ENCODE measurements around the gene KPNA1. TPM values are rescaled to one million over a fixed set of nuclear protein-coding genes. Genes with fewer than 3 reads are reported as not detected.
"Not testable (repeated sequence)": the region's sequence is repeated elsewhere in the genome, so short reads cannot be mapped to it uniquely, and the experiment has no call there.

KPNA1 gene
- total RNA-seq, 4 donors from 2014 or later = 8.6 to 108 (median 30.2) TPM

DNA sequence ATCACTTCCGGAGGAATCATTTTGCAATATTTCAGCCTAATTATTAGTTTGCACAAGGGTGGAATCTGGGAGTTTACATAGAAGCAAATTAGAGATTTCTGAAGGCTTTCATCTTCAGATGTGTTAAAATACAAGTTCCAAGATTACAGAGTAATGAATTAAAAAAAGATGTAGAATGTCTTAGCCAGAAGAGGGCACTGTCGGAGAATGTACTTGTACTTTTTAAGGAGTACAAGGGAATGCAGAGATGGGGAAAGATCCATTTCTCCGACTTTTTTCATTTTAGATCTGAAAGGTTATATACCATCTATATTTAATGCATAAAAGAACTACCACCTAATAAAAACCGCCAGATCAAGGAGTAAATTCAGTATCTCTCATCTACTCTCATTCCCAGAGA is 55.7 kb downstream of the KPNA1 start:
- 64 to 71% methylated on average over 4 of the region's 4 CpGs for WGBS, 2 donors (ENCODE audit: low coverage in 1 of 2)
- intact Hi-C loops (cut with DNase I; ENCODE audit: low total_unique reads) (no loop called here), in situ Hi-C loops (cut with MboI; ENCODE audit: low pct_ligation_motif_present in 1 of 4, low pct_unique_long_range_greater_than_20kb in 1 of 4, low sequenced_read_pairs in 3 of 4) (no loop called here)
- no peak overlapping the region for H3K4me3 ChIP-seq
- TF ChIP-seq POLR2AphosphoS5 (IDR thresholded peaks at IDR 0.05) = no peak
- TF ChIP-seq POLR2A (IDR thresholded peaks at IDR 0.05) = no peak
- TF ChIP-seq, protein P1, sequence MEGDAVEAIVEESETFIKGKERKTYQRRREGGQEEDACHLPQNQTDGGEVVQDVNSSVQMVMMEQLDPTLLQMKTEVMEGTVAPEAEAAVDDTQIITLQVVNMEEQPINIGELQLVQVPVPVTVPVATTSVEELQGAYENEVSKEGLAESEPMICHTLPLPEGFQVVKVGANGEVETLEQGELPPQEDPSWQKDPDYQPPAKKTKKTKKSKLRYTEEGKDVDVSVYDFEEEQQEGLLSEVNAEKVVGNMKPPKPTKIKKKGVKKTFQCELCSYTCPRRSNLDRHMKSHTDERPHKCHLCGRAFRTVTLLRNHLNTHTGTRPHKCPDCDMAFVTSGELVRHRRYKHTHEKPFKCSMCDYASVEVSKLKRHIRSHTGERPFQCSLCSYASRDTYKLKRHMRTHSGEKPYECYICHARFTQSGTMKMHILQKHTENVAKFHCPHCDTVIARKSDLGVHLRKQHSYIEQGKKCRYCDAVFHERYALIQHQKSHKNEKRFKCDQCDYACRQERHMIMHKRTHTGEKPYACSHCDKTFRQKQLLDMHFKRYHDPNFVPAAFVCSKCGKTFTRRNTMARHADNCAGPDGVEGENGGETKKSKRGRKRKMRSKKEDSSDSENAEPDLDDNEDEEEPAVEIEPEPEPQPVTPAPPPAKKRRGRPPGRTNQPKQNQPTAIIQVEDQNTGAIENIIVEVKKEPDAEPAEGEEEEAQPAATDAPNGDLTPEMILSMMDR (IDR thresholded peaks at IDR 0.05) = peak in 3 of 5 experiments; percentile 26 to 40 (median 33)
- no peak for TF ChIP-seq EP300 (IDR thresholded peaks at IDR 0.05; ENCODE audit: low read depth)
- DNase-seq = no peak
- peaks cover 0 to 56% (median 4%) of the 10 kb centered on the region in 4 donors for H3K36me3 ChIP-seq
- H3K9me3 ChIP-seq = no peaks in the 10 kb centered on the region
- H3K4me1 ChIP-seq = no peaks in the 10 kb centered on the region
- H3K27ac ChIP-seq = no peak overlapping the region
- H3K27me3 ChIP-seq = no peaks in the 10 kb centered on the region

DNA sequence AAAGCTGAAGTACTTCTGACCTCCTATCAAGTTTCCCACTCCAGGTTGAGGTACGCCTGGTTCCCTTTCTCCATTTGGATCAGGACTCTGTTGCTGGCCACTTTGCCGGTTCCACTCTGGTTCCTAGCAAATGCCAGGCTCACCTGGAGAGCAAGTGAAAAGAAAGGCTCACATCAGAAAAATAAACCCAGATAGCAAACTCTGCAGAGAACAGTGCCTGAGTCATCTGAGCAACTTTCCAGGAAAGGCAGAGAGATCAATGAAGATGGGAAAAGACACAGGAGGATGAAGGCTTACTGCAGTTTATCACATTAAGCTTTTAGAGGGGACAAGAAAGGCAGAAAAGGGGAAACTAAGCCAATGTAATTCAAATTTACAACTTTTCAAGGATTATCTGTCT is 57.0 kb downstream of the KPNA1 start:
- Histone ChIP-seq H3K4me1 (no peaks in the 10 kb centered on the region), H3K36me3 (peaks cover 0 to 59% (median 5%) of the 10 kb centered on the region in 4 donors), H3K27ac (no peak overlapping the region), H3K27me3 (no peaks in the 10 kb centered on the region), H3K9me3 (no peaks in the 10 kb centered on the region), H3K4me3 (no peak overlapping the region)
- 96 to 100% methylated on average over 2 of the region's 2 CpGs for WGBS, 2 donors (ENCODE audit: low coverage in 1 of 2)
- no peak for TF ChIP-seq POLR2A (IDR thresholded peaks at IDR 0.05)
- no peak for TF ChIP-seq EP300 (IDR thresholded peaks at IDR 0.05; ENCODE audit: low read depth)
- TF ChIP-seq POLR2AphosphoS5 (IDR thresholded peaks at IDR 0.05) = no peak
- TF ChIP-seq, protein P1 (IDR thresholded peaks at IDR 0.05) = no peak
- no peak for DNase-seq
- in situ Hi-C loops (cut with MboI; ENCODE audit: low pct_ligation_motif_present in 1 of 4, low pct_unique_long_range_greater_than_20kb in 1 of 4, low sequenced_read_pairs in 3 of 4) = no loop called here
- intact Hi-C loops (cut with DNase I; ENCODE audit: low total_unique reads) = no loop called here

DNA sequence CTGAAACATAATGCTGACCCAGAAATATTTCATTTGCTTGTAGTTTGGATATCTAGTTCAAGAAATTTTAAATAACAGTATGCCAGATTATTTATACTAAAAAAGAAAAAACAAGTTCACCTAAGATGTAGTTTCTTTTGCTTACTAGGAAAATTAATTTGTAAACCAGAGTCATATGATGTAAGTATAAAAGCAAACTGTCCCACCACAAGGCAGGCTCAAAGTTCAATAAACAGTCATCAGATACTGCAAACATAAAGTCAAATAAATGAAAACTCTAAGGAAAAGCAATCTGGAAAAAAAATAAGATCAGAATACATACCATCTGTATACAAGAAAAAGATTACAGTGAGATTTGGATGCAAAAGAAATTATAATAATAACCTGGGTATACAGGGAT is 58.7 kb downstream of the KPNA1 start:
- H3K36me3 ChIP-seq = peaks cover 0 to 49% (median 5%) of the 10 kb centered on the region in 4 donors
- in situ Hi-C loops (cut with MboI; ENCODE audit: low pct_ligation_motif_present in 1 of 4, low pct_unique_long_range_greater_than_20kb in 1 of 4, low sequenced_read_pairs in 3 of 4) (no loop called here), intact Hi-C loops (cut with DNase I; ENCODE audit: low total_unique reads) (no loop called here)
- TF ChIP-seq, protein P1 (IDR thresholded peaks at IDR 0.05) = no peak
- TF ChIP-seq POLR2A (IDR thresholded peaks at IDR 0.05) (no peak), POLR2AphosphoS5 (IDR thresholded peaks at IDR 0.05) (no peak), EP300 (IDR thresholded peaks at IDR 0.05; ENCODE audit: low read depth) (no peak)
- no peaks in the 10 kb centered on the region for H3K27me3 ChIP-seq
- no peaks in the 10 kb centered on the region for H3K4me1 ChIP-seq
- no peaks in the 10 kb centered on the region for H3K9me3 ChIP-seq
- H3K27ac ChIP-seq = no peak overlapping the region
- no peak for DNase-seq
- no peak overlapping the region for H3K4me3 ChIP-seq

DNA sequence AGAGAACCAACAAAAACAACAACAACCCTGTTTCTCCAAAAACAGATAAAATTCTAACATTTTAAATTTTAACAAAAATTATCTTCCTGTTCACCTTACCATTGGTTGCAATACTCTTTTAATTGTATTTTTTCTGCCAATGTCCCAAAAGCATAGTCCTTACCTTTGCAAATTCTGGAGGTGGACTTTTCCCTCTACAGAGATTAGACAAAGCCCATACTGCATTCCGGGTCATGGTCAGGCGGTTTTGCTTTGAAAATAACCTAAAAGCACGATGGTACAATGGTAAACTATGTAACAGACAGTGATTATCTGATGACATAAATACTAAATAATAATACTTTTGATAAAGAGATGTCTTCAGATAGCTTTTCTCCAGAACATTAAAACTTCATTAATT is 63.4 kb downstream of the KPNA1 start:
- Histone ChIP-seq H3K4me3 (no peak overlapping the region), H3K36me3 (peaks cover 0 to 33% (median 12%) of the 10 kb centered on the region in 4 donors), H3K9me3 (no peaks in the 10 kb centered on the region), H3K4me1 (no peaks in the 10 kb centered on the region), H3K27ac (no peak overlapping the region), H3K27me3 (no peaks in the 10 kb centered on the region)
- in situ Hi-C loops (cut with MboI; ENCODE audit: low pct_ligation_motif_present in 1 of 4, low pct_unique_long_range_greater_than_20kb in 1 of 4, low sequenced_read_pairs in 3 of 4) (no loop called here), intact Hi-C loops (cut with DNase I; ENCODE audit: low total_unique reads) (no loop called here)
- no peak for TF ChIP-seq POLR2AphosphoS5 (IDR thresholded peaks at IDR 0.05)
- DNase-seq = no peak
- 87 to 95% methylated on average over 3 of the region's 3 CpGs for WGBS, 2 donors (ENCODE audit: low coverage in 1 of 2)

DNA sequence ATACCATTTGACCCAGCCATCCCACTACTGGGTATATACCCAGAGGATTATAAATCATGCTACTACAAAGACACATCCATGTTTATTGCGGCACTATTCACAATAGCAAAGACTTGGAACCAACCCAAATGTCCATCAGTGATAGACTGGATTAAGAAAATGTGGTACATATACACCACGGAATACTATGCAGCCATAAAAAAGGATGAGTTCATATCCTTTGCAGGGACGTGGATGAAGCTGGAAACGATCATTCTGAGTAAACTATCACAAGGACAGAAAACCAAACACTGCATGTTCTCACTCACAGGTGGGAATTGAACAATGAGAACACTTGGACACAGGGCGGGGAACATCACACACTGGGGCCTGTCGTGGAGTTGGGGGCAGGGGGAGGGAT is 66.5 kb downstream of the KPNA1 start:
- H3K36me3 ChIP-seq = peaks cover 0 to 43% (median 15%) of the 10 kb centered on the region in 4 donors
- WGBS, 2 donors (ENCODE audit: low coverage in 1 of 2) = 98 to 100% methylated on average over 1 to 6 of the region's 6 CpGs
- H3K4me1 ChIP-seq; DNase-seq; H3K27me3 ChIP-seq; intact Hi-C loops (cut with DNase I; ENCODE audit: low total_unique reads); H3K27ac ChIP-seq; in situ Hi-C loops (cut with MboI; ENCODE audit: low pct_ligation_motif_present in 1 of 4, low pct_unique_long_range_greater_than_20kb in 1 of 4, low sequenced_read_pairs in 3 of 4); H3K4me3 ChIP-seq; H3K9me3 ChIP-seq: not testable (repeated sequence)

DNA sequence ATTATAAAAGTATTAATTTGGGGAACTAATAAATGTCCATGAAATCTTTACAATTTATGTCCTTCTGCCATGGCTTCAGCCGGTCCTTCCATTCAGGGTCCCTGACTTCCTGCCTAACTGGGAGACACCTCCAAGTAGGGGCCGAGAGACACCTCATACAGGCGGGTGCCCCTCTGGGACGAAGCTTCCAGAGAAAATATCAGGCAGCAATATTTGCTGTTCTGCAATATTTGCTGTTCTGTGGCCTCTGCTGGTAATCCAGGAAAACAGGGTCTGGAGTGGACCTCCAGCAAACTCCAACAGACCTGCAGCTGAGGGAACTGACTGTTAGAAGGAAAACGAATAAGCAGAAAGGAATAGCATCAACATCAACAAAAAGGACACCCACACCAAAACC is 70.2 kb downstream of the KPNA1 start:
- H3K9me3 ChIP-seq; H3K27me3 ChIP-seq; in situ Hi-C loops (cut with MboI; ENCODE audit: low pct_ligation_motif_present in 1 of 4, low pct_unique_long_range_greater_than_20kb in 1 of 4, low sequenced_read_pairs in 3 of 4); H3K27ac ChIP-seq; H3K4me3 ChIP-seq; H3K4me1 ChIP-seq; intact Hi-C loops (cut with DNase I; ENCODE audit: low total_unique reads); DNase-seq: not testable (repeated sequence)
- peaks cover 0 to 48% (median 17%) of the 10 kb centered on the region in 4 donors for H3K36me3 ChIP-seq
- WGBS, 2 donors (ENCODE audit: low coverage in 1 of 2) = 94 to 95% methylated on average over 5 of the region's 5 CpGs

DNA sequence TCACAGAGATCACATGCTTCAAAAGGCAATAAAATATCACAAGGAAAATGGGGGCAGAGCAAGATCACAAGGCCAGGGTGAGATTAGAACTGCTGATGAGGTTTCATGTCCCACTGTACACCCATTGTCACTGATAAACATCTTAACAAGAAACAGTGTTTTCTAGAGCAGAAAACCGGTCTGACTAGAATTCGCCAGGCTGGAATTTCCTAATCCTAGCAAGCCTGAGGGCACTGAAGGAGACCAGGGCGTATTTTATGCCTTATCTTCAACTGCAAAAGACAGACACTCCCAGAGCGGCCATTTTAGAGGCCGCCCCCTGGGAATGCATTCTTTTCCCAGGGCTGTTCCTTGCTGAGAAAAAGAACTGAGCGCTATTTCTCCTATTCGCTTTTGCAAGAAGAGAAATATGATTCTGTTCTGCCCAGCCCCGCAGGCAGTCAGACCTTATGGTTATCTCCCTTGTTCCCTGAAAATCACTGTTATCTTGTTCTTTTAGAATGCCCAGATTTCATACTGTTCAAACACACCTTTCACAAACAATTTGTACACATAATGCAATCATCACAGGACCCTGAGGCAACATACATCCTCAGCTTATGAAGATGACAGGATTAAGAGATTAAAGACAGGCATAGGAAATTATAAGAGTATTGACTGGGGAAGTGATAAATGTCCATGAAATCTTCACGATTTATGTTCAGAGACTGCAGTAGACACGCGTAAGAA is 70.8 kb downstream of the KPNA1 start:
- H3K4me1 ChIP-seq; in situ Hi-C loops (cut with MboI; ENCODE audit: low pct_ligation_motif_present in 1 of 4, low pct_unique_long_range_greater_than_20kb in 1 of 4, low sequenced_read_pairs in 3 of 4); H3K4me3 ChIP-seq; intact Hi-C loops (cut with DNase I; ENCODE audit: low total_unique reads); H3K27me3 ChIP-seq; H3K9me3 ChIP-seq; DNase-seq; H3K27ac ChIP-seq: not testable (repeated sequence)
- 93 to 95% methylated on average over 5 to 11 of the region's 11 CpGs for WGBS, 2 donors (ENCODE audit: low coverage in 1 of 2)
- peaks cover 0 to 47% (median 14%) of the 10 kb centered on the region in 4 donors for H3K36me3 ChIP-seq

Measured in transverse colon (tissue), 4 donors.